Fibroblast of skin of right biceps (primary cell): ENCODE measurements around the gene PLN.

Source experiments
- DNase-seq: peaks from one replicate; pipeline ENCODE4 v3.0.0-alpha.2; 2013

PLN gene

DNA sequence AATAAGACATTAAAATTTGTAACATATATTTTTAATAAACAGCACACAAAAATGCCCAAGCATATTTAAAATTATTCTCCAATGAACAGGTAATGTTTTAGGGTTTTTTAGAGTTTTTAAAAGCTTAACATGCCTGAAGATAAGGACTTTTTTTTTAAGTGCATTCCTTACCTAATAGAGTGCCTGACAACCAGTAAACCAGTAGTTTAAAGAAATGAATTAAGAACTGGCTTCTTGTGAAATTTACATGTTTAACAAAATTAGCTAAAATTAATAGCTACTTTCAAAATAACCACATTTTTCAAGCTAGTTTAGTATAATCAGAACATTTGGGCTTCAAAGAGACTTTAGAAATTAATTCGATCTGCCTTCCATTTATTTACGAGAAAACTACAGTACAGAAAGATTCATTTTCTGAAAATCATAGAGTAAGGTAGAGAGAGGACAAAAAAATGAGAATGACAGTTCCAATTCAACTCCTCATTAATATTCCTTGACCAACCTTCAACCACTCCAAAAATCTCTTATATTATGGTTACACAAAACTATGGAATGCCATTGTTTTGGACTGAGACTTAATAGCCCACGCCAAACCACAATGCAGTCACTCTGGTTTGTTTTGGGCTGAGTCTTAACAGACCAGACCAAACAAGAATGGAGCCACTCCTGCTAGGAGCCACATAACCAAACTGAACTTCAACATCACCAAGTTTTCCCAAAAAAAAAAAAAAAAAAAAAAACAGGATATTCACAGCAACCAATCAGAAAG, 5.7 kb upstream of the PLN start:
- peak; percentile 87 for DNase-seq

DNA sequence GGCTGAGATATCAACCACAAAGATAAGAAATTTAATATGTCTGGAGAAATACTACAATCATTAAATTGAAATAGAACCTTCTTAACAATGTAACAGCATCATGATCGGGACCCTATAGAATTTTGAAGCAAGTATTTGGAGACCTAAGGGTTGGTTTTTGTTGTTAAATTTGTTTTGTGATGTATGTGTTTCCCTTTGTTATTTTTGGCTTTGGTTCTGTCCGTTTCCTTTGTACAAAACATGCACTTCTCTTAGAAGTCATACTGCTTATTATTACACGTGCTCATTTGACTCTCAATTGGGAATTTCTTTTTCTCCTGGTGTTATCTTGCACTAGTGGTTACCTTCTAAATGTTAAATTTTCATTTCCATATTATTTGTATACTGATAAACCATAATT, 4.0 kb upstream of the PLN start:
- DNase-seq, result no peak

DNA sequence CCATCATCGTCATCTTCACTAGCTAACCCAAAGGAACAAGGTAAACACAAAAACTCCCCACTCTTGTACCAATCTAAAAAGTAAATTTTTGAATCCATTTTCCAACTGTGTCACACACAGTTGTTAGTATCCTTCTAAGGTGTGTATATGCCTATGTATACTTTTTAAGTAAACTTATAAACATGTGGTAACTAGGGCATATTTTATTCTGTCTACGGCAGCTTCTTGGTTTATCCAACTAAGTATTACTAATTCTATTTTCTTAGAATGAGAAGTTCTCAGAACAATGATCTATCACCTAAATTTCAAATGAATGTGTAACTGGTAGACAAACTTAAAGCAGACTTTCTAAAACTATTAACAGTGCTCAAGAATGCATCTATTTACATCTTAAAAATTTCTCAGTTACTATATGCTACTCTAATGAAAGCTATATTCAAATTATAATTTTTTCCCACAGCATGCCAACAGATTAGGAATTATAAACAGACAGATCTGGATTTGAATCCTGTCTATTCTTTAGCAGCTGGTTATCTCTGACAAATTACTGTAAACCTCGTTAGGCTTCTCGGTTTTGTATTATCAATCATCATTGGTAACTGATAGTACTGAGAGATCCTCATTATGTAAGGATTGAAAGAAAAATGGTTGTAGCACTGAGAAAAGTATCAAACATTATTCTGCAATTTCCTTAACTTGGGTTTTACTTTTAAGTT, 1.8 kb upstream of the PLN start:
- no peak for DNase-seq

DNA sequence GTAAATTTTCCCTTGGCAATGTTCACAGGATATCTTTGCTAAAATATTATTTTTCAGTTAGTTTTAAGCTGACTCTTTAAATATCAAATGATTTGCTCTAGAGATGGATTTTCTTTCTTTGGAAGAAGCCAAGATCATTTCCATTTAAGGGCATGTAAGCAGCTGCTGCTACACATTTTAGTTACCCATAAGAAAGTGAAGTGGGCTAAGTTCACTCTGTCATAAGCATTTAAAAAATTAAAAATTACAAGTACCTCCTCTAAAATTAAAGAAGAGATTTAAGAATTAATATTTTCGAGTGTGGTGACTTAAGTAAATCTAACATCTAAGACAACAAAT, 1.2 kb upstream of the PLN start:
- DNase-seq, result no peak

DNA sequence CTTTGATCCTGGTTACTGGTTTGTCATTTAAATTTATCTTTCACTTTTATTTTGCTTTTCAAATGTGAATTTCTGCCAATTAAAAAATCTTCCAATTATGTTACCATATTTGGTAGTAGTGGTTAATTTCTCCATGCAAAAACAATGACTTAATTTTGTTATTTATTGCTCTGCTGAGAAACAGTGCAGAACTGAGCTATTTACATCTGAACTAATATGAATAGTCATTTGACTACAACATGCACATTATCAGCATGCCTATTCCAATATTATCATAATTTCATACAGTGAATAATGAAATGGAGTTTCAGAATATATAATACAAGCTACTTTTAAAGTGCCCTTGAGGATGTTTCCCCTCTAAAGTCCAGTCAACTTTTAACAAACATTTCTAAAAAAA, 517 bp downstream of the PLN start:
- DNase-seq, result no peak

DNA sequence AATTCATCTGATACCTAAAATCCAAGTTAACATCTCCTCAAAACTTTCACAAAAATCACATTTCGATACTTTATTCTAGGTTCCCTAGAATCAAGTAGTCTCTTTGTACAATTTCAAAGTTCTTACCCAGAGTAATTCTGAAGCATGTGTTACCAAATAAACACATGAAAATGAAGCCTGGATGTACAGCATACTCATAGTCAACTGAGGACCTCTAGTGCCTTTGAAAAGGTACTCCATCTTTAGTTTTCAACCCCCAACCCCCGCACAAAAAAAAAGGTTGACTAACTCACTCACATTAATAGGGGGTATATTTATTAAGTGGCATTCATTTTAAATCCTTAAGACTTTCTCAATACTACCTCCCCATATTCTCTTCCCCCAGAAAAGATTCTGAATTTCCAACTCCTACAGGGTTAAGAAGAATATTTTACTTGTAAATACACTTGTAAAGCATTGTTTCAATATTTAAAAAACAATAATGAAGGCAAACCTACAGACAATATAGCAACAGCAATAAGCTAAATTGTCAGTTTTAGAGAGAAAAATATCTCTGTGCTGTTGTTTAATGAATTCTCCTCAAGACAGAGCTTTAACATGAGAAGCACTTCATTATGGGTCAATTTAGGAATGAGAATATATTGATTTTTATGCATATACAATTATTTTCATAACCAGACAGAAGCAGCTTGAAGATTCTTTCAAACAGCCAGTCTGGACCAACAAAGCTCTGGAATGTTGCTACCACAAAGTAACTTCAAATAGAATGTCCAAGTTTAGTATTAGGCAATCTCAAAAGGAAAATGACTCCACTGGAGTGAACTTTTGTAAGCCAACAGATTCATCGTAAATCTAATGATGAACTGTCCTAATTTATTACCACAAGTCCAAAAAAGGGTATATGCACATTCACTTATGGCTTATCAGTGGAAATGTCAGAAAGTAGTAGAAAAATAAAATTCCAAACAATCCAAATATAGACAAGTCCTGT, 3.3 kb downstream of the PLN start:
- DNase-seq, result peak; percentile 65

DNA sequence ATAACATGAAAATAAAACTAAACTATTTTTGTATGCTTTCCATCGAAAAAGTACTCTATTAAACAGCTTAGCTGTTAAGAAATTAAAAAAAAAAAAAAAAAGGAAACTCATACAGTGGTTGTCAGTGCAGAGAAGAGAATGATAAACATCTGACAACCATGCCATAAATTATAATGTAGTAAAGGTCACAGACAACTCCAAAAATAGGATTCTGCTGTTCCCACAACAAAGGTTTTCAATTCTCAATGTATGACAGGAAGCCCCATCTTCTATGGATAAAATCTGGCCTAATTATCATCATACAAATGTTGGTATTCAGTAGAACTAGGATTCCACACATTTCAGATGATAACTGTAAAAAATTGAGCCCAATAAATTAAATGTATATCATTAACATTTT, 5.0 kb downstream of the PLN start:
- DNase-seq, result no peak

DNA sequence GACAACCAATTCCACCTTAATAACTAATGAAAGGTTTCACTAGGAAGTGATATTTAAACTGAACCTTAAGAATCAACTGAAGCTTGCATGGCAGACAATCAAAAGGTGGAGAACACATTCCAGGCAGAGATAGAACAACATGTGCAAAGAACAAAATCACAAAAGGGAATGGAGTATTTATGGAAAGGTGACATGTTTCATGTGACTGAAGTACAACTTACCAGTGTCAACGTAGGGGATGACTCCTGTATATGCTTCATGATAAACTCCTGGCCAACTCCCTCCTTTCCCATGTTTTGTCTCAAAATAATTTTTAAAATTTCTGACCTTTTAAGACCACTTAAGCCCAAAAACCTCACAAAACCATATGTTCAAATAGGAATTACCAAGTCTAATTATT, 6.6 kb downstream of the PLN start:
- DNase-seq, result no peak

DNA sequence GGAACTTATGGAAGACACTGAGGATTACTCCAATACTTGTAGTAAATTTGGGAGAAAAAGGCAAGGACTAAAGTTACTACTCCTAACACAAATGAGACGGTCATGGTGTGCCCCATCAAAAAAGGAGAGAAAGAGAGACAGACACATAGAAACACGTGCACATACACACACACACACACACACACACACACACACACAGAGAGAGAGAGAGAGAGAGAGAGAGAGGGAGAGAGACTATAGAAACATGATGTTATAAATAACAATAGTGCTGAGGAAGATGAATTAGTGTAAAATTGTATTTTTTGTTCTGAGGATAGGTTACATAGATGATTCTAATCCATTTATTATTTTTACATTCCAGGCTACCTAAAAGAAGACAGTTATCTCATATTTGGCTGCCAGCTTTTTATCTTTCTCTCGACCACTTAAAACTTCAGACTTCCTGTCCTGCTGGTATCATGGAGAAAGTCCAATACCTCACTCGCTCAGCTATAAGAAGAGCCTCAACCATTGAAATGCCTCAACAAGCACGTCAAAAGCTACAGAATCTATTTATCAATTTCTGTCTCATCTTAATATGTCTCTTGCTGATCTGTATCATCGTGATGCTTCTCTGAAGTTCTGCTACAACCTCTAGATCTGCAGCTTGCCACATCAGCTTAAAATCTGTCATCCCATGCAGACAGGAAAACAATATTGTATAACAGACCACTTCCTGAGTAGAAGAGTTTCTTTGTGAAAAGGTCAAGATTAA, 10.5 kb downstream of the PLN start:
- peak; percentile 56 for DNase-seq

DNA sequence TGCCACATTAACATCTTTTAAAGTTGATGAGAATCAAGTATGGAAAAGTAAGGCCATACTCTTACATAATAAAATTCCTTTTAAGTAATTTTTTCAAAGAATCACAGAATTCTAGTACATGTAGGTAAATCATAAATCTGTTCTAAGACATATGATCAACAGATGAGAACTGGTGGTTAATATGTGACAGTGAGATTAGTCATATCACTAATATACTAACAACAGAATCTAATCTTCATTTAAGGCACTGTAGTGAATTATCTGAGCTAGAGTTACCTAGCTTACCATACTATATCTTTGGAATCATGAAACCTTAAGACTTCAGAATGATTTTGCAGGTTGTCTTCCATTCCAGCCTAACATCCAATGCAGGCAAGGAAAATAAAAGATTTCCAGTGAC, 11.6 kb downstream of the PLN start:
- no peak for DNase-seq

DNA sequence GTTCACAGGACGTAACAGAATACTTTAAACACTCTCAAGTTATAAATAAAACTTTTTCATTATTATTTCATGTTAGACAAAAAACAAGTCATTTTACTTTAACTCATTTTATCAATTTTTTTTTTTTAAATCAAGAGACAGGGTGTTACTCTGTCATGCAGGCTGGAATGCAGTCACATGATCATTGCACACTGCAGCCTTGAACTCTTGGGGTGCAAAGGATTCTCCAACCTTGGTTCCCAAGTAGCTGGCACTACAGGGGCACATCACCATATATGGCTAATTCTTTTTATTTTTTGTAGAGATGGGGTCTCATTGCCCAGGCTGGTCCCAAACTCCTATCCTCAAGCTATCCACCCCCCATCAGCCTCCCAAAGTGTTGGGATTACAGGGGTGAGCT, 14.2 kb downstream of the PLN start:
- no peak for DNase-seq

DNA sequence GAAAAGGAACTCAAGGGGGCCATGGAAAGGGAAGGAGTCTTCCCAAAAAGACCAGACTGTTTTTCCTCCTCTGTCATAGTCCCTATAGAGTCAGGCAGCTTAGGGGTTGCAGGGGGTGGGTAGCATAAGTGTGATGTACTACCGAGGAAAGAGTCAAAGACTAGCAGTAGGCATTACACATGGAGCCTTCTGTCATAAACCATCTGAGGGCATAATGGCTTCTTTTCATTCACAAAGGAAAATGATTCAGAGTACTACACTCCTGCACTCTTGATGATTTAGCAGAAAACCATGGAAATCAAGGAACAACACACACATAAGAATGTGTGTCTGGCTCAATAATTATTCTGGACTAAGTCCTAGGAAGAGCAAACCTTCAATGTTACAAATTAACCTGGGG, 14.9 kb downstream of the PLN start:
- DNase-seq, result peak; percentile 66

DNA sequence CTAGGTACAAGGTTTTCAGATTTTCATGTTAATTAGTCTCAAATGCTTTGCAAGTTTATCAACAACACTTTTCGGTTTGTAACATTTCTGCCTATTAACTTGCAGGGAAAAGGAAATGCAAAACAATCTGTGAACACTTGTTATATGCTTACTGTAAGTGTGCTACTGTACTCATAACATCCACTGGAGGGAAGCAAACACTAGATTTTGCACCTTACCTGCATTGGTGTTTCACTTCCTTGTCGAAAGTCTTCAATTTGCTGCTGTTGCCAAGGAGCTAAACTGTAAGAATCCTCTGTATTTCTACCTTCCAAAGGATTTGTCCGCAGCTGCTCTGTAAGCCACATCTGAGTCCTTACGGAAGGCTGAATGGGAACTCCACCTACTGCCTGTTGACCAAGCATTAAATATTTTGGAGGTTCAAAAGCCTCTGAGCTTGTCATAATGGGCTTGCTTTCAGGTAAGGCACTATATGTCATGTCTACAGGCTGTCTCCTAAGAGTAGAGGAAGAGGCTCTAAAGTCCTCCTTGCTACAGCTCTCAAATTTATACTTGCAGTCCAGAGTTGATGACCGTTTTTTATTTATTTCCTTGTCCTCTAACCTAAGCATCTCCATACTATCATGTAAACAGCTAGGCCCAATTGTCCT, 17.3 kb downstream of the PLN start:
- DNase-seq, result no peak

DNA sequence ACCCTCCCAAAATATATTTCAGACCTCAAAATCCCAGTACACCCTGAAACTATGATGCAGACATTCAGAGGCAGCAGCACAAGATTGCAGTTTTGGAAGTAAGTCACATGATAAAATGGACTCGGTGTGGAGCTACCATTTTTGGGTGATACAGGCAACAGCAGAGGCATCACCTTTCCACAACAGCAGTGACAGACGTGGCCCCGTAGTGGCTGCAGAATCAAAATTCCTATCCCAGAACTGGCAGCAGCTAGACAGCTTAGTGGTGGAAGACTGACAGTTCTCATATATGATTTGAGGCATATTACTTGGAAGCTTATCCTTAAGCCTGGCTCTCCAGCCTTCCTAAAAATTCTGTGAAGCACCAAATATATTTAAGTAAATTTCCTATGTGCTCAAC, 19.9 kb downstream of the PLN start:
- DNase-seq, result no peak

DNA sequence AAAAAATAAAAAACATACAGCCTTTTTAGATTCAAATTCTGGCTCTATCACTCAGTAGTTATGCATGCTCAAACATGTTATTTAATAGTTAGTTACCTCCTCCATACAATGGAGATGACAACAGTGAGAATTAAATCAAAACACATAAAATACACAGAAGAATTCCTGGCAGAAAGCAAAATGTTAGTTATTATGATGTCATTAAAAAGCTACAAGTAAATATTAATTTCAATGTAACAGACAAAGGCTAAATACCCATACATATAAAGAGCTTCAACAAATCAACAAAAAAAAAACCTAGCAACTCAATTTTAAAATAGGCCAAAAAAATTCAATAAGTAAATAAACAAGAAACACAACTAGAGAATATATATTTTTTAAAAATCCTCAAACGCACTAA, 21.4 kb downstream of the PLN start:
- DNase-seq, result no peak

DNA sequence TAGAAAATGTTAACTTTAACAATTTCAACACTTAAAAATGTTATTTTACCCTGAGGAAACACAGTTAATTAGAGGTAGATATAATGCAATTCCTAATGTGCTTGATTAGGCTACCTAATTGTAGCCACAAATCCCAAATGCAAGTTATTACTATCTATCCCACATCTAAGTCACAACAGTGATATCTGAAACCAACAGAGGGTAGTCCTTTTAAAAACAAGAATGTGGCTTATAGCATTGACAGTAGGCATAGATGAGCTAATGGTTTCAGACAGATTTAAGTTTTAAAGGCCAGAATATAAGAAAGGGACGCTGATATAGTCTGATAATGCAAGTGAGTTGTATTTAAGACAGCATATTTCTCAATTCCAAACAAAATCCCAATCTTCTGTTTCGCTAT, 23.0 kb downstream of the PLN start:
- DNase-seq, result no peak

DNA sequence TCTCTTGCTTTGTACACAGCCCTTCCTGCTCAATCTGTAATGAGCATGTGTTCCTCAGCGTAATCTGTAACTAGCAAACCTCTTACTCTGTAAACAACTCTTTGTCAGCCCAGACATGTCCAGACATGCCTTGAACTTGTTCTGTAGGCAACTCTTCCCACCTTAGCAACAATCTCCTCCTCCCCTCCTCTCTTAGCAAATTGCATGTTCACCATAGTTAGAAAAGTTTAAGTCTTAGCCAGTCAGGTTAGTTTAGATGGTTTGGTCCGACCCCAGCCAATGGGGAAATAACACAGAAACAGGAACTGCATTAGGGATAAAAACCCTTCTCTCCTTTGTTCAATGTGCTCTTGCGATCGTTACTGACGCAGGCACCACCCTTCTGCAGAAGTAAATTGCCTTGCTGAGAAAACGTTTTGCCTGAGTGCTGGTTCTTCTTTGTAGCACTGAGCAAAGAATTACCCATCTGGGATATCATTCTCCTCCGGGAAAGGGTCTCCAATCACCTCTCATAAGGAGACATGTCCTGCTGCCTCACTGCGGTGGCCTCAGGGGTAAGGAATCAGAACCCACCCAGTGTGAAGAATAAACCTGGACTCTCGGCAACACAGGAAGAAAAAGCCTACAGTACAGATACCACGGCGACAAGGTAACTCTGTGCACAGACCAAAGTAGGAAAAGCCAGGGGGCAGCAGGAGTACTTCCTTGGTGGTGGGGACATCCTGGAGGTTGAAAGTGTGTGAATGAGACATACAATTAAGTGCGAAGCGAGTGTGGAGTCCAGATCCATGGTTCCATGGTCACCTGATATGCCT, 26.2 kb downstream of the PLN start:
- DNase-seq, result no peak

DNA sequence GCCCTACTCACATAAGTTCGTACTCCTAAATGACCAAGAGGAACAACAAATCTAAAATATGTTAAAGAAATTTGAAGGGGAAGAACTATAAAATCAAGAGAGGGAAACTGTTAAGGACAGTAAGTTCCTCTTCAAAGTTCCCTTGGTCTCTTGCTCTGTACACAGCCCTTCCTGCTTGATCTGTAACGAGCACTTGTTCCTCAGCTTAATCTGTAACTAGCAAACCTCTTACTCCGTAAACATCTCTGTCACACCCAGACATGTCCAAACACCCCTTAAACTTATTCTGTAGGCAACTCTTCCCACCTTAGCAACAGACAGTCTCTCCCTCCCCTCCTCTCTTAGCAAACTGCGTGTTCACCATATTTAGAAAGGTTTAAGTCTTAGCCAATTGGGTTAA, 29.9 kb downstream of the PLN start:
- no peak for DNase-seq

DNA sequence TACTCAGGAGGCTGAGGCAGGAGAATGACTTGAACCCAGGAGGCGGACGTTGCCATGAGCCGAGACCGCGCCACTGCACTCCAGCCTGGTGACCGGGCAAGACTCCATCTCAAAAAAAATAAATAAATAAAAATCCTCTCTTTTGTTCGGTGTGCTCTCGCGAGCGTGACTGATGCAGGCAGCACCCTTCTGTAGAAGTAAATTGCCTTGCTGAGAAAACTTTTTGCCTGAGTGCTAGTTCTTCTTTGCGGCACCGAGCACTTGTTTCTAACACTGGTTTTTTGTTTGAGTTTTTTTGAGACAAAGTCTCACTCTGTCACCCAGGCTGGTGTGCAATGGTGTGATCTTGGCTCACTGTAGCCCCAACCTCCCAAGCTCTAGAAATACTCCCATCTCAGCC, 30.5 kb downstream of the PLN start:
- no peak for DNase-seq

DNA sequence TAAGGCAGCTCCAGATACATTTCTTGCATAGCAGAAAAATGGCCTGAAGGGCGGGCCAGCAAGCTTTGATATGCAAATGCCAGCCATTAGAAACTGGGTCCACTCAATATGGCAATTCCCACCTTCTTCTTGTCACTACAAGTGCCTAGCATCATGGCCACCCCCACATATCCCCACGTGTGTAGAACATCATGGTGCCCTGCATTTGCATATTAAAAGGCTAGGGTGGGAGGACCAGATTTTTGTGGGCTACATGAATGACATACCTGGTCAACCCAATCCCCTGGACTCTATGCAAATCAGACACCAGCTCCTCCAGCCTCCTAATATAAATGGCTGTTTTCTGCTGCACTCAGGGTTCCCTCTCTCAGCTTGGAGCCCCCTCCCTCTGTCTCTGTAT, 31.7 kb downstream of the PLN start:
- DNase-seq, result no peak
